GM12878 (cell line): Measurements from ENCODE around the gene SOCS6.

Experiments
- ASH2L ChIP-seq: fragments of 300-600, 200-600 bp; sonication (generic); IDR thresholded peaks from 2 replicates; pipeline ENCODE4 v1.6.1; 2017; ENCODE audit warnings: low read depth, mild to moderate bottlenecking, borderline replicate concordance
- CEBPB ChIP-seq, 2 experiments: fragments of 150-350 bp in 1 of 2; IDR thresholded peaks; 2 replicates each; pipeline ENCODE4 v1.6.1; 2012 to 2014; ENCODE audit warnings: low read depth in 2 of 2, low read length in 2 of 2, borderline replicate concordance in 1 of 2, inconsistent platforms in 1 of 2
- EGR1 ChIP-seq, 2 experiments: IDR thresholded peaks; 1 replicate in 1 of 2; 2 replicates in 1 of 2; pipeline ENCODE4 v1.6.1; 2011 to 2012; ENCODE audit warnings: low read depth in 2 of 2, low read length in 2 of 2, borderline replicate concordance in 1 of 2, mild to moderate bottlenecking in 1 of 2, moderate library complexity in 1 of 2
- EZH2 ChIP-seq: IDR thresholded peaks from 2 replicates; pipeline ENCODE4 v1.6.1; 2012; ENCODE audit warnings: low read depth, mild to moderate bottlenecking, control low read depth, inconsistent platforms, low read length, borderline replicate concordance; ENCODE audit not compliant: control insufficient read depth
- FOXK2 ChIP-seq: fragments of 450-650 bp; IDR thresholded peaks from 2 replicates; pipeline ENCODE4 v1.6.1; 2017; ENCODE audit warnings: mild to moderate bottlenecking, moderate library complexity
- JUND ChIP-seq: IDR thresholded peaks from 2 replicates; pipeline ENCODE4 v1.6.1; 2012; ENCODE audit warnings: low read depth, mild to moderate bottlenecking, low read length, improper control_type of control experiment, moderate library complexity
- POLR2A ChIP-seq: IDR thresholded peaks from 2 replicates; pipeline ENCODE4 v1.6.1; 2011; ENCODE audit warnings: low read depth, mild to moderate bottlenecking, low read length
- SP1 ChIP-seq: IDR thresholded peaks from one replicate; pipeline ENCODE4 v1.6.1; 2011; ENCODE audit warnings: low read depth, low read length
- SREBF2 ChIP-seq: IDR thresholded peaks from 2 replicates; pipeline ENCODE4 v1.6.1; 2012; ENCODE audit warnings: mild to moderate bottlenecking, low read length
- TAF1 ChIP-seq: IDR thresholded peaks from 2 replicates; pipeline ENCODE4 v1.6.1; 2011; ENCODE audit warnings: mild to moderate bottlenecking, low read depth, low read length, borderline replicate concordance
- TCF12 ChIP-seq: IDR thresholded peaks from 2 replicates; pipeline ENCODE4 v1.6.1; 2011; ENCODE audit warnings: low read depth, mild to moderate bottlenecking, low read length
- TF ChIP-seq, protein P1 (sequence below), 3 experiments: IDR thresholded peaks in 2 of 3; conservative IDR thresholded peaks in 1 of 3; 2 replicates each; pipeline ENCODE4 v1.5.1; 2011; ENCODE audit warnings: low read depth in 3 of 3, low read length in 3 of 3, mild to moderate bottlenecking in 3 of 3, control low read depth in 2 of 3, moderate library complexity in 2 of 3, inconsistent platforms in 1 of 3, mixed read lengths in 1 of 3; ENCODE audit not compliant: control insufficient read depth in 2 of 3, insufficient read depth in 1 of 3; ENCODE audit errors: extremely low read depth in 1 of 3

DNA sequence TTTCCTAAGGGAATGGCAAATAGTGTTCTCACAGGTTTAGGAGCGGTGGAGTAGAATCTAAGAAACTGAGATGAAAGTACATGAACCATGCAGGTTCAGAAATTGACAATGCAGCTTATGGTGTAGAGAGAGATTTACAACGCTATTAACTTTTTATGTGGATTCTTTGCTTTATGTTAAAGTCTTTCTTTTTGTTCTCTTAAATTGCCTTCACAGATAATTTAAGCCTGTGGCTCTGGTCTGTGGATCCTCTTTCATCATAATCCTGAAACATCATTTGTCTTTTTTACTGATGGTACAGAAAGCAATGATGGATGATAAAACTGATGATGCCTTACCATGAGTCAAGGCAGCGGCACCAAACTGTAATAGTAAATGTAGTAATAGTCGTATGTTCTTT lies 30.3 kb downstream of the SOCS6 start:
- TF ChIP-seq, protein P1, sequence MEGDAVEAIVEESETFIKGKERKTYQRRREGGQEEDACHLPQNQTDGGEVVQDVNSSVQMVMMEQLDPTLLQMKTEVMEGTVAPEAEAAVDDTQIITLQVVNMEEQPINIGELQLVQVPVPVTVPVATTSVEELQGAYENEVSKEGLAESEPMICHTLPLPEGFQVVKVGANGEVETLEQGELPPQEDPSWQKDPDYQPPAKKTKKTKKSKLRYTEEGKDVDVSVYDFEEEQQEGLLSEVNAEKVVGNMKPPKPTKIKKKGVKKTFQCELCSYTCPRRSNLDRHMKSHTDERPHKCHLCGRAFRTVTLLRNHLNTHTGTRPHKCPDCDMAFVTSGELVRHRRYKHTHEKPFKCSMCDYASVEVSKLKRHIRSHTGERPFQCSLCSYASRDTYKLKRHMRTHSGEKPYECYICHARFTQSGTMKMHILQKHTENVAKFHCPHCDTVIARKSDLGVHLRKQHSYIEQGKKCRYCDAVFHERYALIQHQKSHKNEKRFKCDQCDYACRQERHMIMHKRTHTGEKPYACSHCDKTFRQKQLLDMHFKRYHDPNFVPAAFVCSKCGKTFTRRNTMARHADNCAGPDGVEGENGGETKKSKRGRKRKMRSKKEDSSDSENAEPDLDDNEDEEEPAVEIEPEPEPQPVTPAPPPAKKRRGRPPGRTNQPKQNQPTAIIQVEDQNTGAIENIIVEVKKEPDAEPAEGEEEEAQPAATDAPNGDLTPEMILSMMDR (IDR thresholded peaks at IDR 0.05 in 2 of 3, conservative IDR thresholded peaks at IDR 0.05 in 1 of 3; ENCODE audit: control insufficient read depth in 2 of 3, extremely low read depth in 1 of 3, insufficient read depth in 1 of 3, low read depth in 3 of 3, low read length in 3 of 3): no peak
- TF ChIP-seq SP1 (no peak), EZH2 (no peak), TCF12 (no peak), EGR1 (IDR thresholded peaks at IDR 0.05; ENCODE audit: borderline replicate concordance in 1 of 2, low read depth in 2 of 2, low read length in 2 of 2) (no peak), ASH2L (no peak), TAF1 (no peak), JUND (no peak), CEBPB (IDR thresholded peaks at IDR 0.05; ENCODE audit: borderline replicate concordance in 1 of 2, low read depth in 2 of 2, low read length in 2 of 2) (no peak), POLR2A (no peak), FOXK2 (no peak), SREBF2 (no peak)
